Renal cortical epithelial cell (primary cell): ENCODE measurements around the gene WDR54. TPM values are rescaled to one million over a fixed set of nuclear protein-coding genes. Genes with fewer than 3 reads are reported as not detected.
"Not testable (repeated sequence)": the region's sequence is repeated elsewhere in the genome, so short reads cannot be mapped to it uniquely, and the experiment has no call there.

ENCODE experiments used
- DNase-seq: peaks from one replicate; pipeline ENCODE4 v3.0.0-alpha.2; 2011; ENCODE audit warnings: low read depth
- total RNA-seq: library from RNA; depleted of rRNA; stranded (reverse); fragments of >200 nt; gene quantifications from 2 replicates; pipeline ENCODE4 v1.2.3, GENCODE V29; 2014

WDR54 gene
- total RNA-seq, 1 donor from 2014 or later: 39.5 TPM

GRCh38 chr2:74457129-74457548 lies 35.6 kb downstream of the WDR54 start:
- DNase-seq: no peak

GRCh38 chr2:74457549-74458131 lies 36.1 kb downstream of the WDR54 start:
- DNase-seq: no peak

GRCh38 chr2:74458132-74458937 lies 36.8 kb downstream of the WDR54 start, which contains the start of gene WBP1:
TSS of gene WBP1 (plus strand) at chr2:74458438. CDS start at chr2:74458603, 165 bp downstream.
- DNase-seq: peak; percentile 100

- no peak for DNase-seq
Observed at GRCh38 chr2:74458938-74459363, 37.4 kb downstream of the WDR54 start.

- DNase-seq: not testable (repeated sequence)
Observed at GRCh38 chr2:74459503-74460118, 38.1 kb downstream of the WDR54 start.

- not testable (repeated sequence) for DNase-seq
Observed at GRCh38 chr2:74460187-74460586, 38.7 kb downstream of the WDR54 start.

GRCh38 chr2:74461187-74462053 lies 39.9 kb downstream of the WDR54 start:
- DNase-seq: no peak

GRCh38 chr2:74462054-74462785 lies 40.7 kb downstream of the WDR54 start:
- no peak for DNase-seq

GRCh38 chr2:74462786-74463105 lies 41.2 kb downstream of the WDR54 start:
- DNase-seq: no peak

- DNase-seq: no peak
Observed at GRCh38 chr2:74464406-74464805, 42.9 kb downstream of the WDR54 start.

- not testable (repeated sequence) for DNase-seq
Observed at GRCh38 chr2:74470742-74471141, 49.2 kb downstream of the WDR54 start.

GRCh38 chr2:74471332-74472065 lies 50.0 kb downstream of the WDR54 start:
- no peak for DNase-seq

GRCh38 chr2:74472086-74472944 lies 50.8 kb downstream of the WDR54 start, which contains the start of gene MRPL53:
TSS of gene MRPL53 (minus strand) at chr2:74472680. CDS start at chr2:74472660, 20 bp downstream.
- peak; percentile 82 for DNase-seq

GRCh38 chr2:74472945-74473258 lies 51.4 kb downstream of the WDR54 start:
- no peak for DNase-seq

- DNase-seq: no peak
Observed at GRCh38 chr2:74474481-74474880, 53.0 kb downstream of the WDR54 start.

- DNase-seq: no peak
Observed at GRCh38 chr2:74474899-74475298, 53.4 kb downstream of the WDR54 start.
